Stimulated activated CD8-positive, alpha-beta memory T cell treated with anti-CD3 and anti-CD28 coated beads, Interleukin-12 subunit alpha, Interleukin-12 subunit beta, amount 100 ng/mL, for 4 hours (primary cell): ENCODE results near the gene TCHHL1.
"Not testable (repeated sequence)": the region's sequence is repeated elsewhere in the genome, so short reads cannot be mapped to it uniquely, and the experiment has no call there.

Source experiments
- DNase-seq: peaks from one replicate; pipeline ENCODE4 v3.0.0-alpha.2; 2020; ENCODE audit warnings: low read depth

TCHHL1 gene

DNA sequence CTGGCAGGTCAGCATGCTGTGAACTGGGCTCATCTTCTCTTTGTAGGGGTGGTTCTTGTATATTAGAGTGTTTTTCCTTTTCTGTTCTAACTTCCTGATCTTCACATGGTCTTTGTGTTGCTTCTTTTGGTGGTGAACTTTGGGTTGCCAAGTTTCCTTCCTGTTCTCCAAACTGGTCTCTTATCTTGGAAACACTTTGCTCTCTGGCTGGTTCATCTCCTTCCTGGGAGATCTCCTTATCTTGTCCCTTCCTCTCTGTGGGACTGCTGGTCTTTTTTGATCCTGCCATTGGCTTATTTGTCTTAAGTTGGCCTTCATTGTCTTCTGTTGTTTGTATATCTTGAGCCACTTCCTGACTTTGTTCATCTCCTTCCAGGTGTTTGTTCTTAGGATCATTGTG lies 2.1 kb downstream of the TCHHL1 start:
- no peak for DNase-seq

DNA sequence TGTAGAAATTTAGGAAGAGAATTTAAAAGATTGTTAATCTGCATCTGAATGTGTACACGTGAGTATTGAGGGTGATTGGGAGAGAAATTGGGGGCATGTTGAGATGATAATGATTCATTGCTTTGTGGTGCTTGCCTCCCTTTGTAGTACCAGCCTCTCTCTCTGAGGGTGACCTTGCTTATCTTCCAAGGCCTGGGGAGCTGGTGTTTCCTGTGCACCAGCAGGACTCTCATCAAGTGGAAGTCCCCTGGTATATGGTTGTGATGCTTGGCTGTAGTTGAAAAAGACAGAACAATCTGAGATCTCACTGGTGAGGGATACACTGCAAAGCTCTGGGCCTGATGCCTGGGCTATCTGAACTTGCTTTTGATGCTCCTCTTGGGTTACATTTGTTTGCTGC lies 4.0 kb downstream of the TCHHL1 start:
- DNase-seq = no peak

DNA sequence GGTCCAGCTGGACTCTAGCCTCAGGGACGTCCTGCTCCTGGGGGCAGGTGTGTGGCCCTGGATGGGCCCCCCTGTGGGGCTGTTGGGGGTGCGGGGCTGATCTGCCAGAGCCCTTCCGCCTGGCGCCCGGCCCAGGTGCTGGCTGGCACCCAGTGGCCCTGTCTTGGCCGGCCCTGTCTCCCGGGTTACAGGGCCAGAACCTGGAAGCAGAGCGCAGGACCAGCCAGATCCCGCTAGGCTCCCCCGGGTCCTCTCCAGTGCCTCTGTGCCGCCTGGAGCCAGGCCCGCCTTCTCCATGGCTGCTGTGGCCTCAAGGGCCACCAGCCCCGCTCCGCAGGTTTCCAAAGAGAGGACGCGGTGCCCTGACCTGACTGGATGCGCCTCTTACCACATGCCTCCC lies 7.8 kb downstream of the TCHHL1 start:
- not testable (repeated sequence) for DNase-seq

DNA sequence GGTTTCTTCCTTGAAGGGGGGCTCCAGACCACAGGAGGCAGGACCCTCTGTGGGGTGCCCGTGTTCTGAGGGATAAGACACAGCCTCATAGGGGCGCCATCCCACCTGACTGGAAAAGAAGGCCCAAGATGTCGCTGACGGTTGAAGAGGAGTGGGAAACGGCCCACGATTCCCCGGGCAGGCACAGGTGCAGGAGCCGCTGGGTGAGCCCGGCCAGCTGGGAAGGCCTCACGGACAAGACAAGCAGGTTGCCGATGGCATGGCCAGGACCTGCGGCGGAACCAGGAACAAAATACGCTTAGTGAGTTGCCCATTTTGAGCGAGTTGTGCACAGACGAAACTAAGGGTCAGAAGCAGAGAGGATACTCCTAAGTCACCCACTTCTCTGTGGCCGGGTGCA lies 8.4 kb downstream of the TCHHL1 start:
- DNase-seq = not testable (repeated sequence)

DNA sequence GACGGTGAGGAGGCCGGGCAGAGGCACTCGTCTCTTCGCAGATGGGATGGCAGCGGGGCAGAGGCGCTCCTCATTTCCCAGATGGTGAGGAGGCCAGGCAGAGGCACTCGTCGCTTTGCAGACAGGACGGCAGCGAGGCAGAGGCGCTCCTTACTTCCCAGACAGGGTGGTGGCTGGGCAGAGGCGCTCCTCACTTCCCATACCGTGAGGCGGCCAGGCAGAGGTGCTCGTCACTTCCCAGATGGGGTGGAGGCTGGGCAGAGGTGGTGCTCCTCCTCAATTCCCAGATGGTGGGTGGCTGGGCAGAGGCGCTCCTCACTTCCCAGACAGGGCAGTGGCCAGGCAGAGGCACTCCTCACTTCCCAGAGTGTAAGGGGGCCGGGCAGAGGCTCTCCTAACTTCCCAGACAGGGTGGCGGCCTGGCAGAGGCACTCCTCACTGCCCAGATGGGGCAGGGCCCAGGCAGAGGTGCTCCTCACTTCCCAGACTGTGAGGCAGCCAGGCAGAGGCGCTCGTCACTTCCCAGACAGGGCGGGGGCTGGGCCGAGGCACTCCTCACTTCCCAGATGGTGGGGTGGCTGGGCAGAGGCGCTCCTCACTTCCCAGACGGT lies 9.9 kb downstream of the TCHHL1 start:
- DNase-seq = no peak

DNA sequence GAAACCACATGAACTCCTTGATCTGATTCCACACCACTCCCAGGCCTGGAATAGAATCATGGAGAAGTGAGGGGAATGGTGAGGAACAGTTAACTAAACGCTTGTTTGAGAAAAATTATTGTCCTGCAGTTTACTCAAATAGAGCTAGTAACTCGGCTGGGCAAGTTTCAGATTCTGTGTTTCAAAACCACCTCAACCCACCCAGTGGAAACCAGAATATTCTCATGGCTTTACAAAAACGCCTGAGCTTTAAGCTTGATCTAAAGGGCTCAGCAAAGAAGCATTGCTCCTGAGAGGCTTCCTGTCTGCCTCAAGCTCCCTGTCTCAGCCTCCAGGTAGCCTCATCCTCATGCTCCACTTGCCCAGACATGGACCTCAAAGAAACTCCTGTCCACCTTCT lies 16.6 kb downstream of the TCHHL1 start:
- no peak for DNase-seq

DNA sequence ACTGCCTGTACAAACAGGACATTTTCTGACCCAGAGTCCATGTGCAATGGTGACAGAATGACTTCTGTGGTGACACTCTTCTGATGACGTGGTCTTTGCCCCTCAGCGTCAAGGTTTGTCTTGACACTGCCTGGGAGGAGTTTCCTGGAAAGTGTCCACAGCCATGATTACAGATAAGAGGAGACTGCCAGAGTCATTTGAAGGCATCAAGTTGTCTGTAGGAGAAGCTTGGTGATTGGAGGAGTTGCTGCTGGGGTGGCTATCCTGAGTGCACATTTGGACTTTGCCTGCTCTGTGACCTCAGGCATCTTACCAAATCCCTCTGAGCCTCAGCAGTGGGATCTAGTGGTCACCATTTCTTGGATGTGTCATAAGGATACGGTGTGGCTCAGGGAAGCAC lies 17.7 kb downstream of the TCHHL1 start:
- no peak for DNase-seq

DNA sequence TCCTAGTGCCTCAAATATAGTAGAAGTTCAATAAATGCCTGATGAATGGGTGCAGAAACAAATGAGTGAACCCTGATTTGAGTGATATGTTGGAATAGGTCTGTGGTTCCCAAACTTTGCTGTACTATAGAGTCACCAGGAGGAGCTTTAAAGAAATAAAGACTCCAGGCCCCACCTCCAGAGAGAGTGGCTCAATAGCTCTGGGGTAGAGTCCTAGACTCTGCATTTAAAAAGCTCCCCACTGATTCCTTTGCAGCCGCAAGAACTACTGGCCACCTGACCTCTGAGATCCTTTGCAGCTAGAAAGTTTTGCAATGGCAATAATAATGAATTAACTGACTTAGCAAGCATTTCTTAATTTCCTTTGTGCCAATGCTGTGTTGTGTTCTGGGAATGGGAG lies 20.9 kb downstream of the TCHHL1 start:
- DNase-seq = no peak

DNA sequence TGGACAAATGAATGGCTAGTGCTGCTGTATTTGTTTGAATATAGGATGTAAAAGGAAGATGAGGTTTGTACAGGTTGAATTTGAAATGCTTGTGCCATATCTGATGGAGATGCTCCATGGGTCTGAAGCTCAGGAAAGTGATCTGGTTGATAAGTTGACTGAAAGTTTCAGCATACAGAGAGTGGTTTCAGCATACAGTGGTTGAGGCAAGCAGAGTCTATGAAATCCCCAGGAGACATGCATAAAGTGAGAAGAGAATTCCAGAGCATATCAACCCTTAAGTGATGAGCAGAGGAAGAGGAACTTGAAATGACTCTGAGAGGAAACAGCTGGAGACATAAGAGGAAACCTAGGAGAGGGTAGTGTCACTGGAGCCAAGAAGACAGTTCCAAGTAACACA lies 21.7 kb downstream of the TCHHL1 start:
- DNase-seq = no peak

DNA sequence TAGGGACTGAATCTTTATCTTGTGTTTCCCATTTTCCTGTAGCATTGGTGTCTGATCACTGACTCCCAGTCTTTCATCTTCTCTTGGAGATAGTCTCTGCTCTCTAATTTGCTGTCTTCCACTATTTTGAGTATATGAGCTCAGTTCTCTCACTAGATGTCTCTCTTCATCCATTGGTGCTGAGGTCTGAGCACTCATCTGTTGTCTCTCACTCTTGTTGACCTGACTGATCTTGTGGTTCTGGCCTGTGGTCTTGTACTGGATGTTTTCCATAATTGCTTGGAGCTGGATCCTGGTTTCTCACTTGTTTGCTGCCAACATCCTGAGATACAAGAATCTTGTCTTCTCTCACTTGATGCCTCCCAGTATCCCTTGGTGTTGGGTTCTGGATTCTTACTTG lies 26.9 kb downstream of the TCHHL1 start:
- DNase-seq = no peak

DNA sequence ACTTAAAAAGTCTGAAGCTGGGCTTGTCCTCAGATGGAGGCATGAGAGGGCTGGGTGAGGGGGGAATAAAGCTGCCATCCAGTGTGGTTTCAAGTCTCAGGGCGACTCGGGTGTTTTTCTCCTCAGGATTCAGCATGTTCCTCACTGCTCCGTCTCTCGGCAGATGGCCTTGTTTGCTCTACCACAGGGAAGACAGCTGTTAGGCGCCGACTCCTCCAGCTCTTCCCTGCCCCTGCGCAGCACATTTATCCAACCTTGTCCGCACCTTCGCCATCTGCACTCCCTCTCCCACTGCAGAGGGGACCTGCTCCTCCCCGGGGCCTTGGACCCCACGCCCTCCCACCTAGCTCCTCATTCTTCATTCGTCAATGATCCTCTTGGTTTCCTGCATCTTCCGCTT lies 35.5 kb downstream of the TCHHL1 start:
- no peak for DNase-seq

DNA sequence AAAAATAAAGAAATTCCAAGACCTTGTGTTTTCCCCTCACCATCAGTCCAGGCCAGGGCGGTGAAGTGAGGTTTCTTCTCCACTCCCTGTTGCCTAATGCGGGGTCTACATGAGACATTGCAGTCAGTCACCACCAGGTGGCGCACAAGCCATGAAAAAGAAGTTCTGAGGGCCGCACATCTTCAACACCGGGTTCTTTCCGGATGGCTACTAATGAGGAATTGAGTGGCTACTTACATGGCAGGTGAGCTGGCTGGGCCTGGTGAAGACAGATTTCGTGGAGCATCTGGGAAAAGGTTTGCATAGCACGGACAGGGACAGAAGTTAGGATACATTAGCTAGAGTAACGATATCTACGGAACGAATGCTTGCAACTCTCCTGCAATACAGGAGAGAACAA lies 36.3 kb downstream of the TCHHL1 start:
- peak; percentile 60 for DNase-seq

DNA sequence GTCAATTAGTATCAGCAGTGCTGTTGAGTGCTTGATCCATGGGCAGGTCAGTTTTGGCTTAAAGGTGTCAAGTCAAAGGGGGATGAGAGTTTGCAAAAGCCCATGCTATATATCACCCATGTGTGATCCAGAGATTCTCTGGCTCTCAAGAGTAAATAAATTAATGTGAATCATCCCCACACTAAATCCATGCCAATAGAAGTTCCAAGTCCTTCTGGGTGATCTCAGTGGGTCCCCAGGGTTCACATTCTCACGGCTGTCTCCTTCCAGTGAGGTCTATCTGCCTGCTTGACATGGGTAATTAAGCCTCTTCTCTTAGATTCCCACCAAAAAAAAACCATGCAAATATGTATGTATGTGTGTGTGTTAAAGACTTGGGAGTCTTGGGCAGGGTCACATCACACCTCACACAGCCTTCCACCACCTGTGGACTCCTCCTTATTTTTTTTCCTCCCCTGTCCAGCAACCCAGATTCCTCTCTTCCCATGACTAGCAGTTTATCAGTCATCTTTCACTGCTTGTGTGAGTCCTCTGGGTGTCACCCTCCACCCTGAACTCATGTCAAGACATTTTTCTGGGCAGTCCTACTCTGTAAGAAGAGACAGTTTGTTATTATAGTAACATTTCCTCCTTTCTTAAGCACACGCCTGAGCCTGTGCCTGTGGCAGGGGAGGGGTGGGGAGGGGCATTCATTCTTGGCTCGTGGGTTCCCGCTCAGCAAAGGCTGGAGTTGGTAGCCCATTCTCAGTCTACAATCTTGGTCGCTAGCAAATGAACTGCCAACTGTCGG lies 37.8 kb downstream of the TCHHL1 start:
- no peak for DNase-seq

DNA sequence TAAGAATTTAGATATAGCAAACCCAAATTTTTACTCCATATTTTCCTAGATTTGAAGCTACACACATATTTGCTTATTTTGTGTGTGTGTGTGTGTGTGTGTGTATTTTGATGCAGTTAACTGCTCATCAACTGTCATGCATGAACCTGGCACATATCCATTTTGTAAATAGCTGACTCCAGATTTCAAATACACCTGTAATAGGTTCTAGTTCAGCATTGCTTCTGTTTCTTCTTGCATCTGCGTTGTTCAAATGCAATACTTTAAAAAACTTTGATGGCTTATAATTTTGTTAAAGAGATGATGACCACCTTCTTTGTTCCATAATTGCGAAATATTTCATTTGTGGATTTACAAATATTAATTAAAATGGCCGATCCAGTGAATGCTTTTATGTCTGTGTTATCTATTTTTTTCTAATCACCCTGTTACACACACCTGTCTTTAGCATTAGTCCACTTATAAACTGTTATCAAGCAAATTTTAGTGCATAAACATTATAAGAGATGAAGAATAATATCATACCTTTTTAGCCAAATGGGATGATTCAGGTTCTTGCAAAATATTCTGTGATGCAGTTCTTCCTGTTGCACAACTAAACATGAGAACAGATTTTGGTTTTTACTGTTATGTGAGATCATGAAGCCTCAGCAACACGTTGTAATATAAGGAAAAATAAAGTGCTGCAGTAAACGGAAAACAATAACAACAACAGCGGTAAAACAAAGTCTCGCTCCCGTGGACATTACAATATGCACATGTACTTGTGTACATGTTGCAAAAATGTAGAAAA lies 39.4 kb downstream of the TCHHL1 start:
- DNase-seq = no peak

DNA sequence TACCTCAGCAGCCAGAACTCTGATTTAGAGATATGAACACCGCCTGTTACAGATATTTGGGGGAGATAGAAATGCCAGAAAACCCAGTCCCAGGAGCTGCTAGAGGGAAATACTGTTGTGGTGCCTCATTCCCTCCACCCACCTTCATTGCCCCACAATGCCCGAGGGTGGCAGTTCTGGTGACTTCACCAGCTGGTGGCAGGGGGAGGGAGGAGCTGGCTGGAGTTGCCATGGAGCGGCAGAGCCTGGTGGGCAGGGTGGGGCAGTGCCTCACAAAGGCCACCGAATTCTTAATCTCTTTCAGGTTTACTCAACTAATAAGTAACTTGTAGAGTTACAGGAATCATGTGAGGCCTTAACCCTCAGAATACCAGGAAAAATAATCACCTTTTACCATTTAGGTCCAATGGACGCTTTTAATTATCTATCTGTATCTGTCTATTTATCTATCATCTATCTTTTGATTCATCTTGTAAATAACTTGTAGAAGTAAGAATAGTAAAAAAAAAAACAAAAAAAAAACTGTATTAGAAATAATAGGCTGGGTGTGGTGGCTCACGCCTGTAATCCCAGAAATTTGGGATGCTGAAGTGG lies 40.4 kb downstream of the TCHHL1 start:
- peak; percentile 53 for DNase-seq

DNA sequence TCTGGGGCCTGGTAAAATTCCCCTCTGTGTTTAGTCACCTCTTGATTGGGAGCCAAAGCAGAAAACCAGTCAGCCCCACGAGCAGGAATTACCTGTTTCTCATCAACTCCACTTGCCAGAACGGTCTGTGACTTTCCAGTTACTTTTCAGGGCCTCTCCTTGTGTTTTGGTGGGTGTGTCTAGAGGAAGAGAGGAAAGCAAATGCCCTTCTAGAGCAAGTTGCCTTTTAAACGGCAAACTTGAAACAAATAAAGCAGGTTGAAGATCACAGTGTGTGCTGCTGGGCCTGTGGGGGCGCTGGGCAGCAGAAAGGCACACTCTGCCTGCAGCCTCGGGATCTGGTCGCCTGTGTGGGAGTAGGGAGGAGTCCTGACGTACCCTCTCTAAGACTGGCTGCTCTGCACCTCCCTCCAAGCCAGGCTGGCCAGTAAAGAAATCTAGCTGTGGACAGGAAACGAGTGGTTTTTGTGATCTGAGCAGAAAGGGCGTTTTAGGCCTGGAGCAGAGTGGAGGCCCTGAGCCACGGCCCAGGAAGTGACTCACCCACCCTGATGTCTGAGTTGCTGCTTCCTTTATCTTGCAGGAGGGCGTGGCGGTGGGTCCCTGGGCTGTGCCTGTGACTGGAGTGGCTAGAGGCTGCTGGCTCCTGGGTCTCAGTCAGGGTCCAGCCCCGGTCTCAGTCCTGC lies 41.0 kb downstream of the TCHHL1 start:
- DNase-seq = peak; percentile 75

DNA sequence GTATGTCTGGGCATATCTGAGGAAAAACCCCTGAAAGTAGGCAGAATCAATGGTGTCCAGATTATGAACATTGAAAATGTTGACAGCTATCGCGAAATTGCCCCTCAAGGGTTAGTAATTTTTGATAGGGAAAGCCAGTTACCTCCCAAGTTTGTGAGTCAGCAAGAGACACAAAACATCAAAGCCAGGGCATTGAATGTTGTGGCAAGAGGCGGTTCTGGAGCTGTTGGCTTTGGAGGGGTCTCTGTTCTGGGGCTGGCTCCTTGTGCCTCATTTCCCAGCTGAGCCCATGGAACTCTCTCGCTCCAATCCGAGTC lies 41.5 kb downstream of the TCHHL1 start:
- no peak for DNase-seq

DNA sequence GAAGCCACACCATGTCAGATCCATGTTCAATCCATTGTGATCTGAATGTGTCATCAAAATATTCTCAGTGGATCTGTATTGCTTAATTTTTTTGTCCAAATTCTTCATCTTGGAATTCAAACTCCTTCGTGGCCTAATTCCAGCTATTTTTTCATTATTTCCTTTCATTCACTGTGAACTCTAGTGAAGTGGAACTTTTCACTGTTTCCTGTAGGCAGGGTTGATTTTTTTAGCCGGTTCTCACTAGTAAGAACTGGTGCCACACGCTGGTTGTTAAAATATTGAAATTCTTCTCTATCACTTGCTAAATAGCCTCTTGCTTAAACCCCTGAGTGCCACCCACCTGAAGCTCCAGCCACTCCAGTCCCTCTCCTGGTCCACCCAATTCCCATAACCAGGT lies 44.5 kb downstream of the TCHHL1 start:
- no peak for DNase-seq

DNA sequence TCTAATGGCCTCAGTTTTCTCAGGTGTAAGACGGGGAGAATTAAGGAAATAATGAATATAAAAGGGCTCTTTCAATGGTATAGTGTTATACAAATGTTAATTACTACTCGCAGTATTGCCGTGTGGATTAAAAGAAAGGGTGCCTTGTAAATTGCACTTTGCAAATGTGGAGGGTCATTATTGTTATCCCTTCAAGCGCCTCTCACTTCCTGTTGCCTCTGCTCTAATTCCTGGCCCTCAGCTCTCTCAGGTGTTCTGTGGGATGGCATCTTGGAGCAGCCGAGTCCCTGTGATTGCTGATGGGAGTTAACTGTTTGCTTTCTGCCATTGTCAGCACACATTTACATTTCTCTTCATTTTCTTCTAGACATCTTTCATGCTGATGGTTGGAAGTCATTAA lies 45.0 kb downstream of the TCHHL1 start:
- DNase-seq = no peak

DNA sequence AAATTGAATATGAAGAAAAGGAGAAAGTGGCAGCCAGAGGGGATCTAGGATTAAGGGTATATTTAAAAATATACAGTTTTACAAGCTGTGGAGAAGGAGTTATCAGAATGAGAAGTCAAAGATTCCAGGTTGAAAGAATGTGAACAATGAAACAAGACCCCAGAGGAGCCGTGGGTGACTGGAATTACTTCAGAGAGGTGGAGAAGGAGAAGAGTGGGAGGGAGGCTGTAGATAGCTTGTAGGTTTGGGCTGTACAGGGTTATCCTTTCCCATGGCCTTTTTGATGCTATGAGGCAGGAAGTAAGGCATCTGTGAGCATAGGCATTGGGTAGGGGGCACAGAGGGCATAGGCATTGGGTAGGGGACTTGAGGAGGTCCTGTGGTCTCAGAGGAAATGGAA lies 46.8 kb downstream of the TCHHL1 start:
- no peak for DNase-seq

DNA sequence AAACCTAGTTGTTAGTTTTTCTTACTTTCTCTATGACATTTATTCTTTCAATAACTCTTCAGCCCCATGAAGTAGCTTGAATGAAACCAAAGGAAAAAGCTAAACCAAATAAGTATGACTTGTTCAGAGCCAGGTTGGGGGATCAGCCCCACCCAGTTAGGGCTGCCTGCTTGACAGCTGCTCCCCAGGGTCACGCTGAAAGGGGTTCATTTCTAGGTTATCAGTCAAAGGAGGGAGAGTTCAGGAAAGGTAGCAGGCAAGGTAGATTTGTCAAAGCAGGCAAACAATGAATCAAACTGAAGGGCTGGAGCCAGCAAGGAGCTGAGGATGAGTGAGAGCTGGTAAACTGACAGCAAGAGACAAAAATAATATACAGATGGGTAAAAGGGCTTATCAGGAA lies 49.0 kb downstream of the TCHHL1 start:
- DNase-seq = no peak

DNA sequence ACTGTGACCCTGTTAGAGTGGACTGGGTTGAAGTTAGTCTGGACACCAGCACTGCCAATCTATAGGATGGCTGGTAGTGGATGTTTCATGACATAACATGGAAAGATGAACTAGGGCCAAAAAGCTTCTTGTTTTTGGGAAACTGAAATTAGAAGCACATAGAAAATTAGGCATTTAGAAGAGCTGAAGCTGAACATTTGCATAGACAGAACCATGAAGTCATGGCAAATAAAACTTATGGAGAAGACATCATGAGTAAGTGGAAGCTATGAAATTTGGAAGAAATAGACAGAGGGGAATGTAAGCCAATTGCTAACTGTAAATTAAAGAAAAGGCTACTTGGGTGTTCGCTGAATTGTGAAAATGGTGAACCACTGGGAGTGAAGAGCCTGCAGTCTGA lies 49.4 kb downstream of the TCHHL1 start:
- DNase-seq = no peak
